ENCODE data around the gene BPIFB2. TPM values are rescaled to one million over a fixed set of nuclear protein-coding genes. Genes with fewer than 3 reads are reported as not detected.

The BPIFB2 gene
- total RNA-seq, 4 donors from 2014 or later: not detected

- Histone ChIP-seq H3K4me3 (no peak overlapping the region), H3K27ac (no peak overlapping the region), H3K36me3 (no peaks in the 10 kb centered on the region), H3K27me3 (no peaks in the 10 kb centered on the region), H3K9me3 (no peaks in the 10 kb centered on the region), H3K4me1 (no peaks in the 10 kb centered on the region)
- intact Hi-C loops (cut with DNase I; ENCODE audit: low total_unique reads): no loop called here
- TF ChIP-seq, protein P1, sequence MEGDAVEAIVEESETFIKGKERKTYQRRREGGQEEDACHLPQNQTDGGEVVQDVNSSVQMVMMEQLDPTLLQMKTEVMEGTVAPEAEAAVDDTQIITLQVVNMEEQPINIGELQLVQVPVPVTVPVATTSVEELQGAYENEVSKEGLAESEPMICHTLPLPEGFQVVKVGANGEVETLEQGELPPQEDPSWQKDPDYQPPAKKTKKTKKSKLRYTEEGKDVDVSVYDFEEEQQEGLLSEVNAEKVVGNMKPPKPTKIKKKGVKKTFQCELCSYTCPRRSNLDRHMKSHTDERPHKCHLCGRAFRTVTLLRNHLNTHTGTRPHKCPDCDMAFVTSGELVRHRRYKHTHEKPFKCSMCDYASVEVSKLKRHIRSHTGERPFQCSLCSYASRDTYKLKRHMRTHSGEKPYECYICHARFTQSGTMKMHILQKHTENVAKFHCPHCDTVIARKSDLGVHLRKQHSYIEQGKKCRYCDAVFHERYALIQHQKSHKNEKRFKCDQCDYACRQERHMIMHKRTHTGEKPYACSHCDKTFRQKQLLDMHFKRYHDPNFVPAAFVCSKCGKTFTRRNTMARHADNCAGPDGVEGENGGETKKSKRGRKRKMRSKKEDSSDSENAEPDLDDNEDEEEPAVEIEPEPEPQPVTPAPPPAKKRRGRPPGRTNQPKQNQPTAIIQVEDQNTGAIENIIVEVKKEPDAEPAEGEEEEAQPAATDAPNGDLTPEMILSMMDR (IDR thresholded peaks at IDR 0.05): no peak
- TF ChIP-seq POLR2A (IDR thresholded peaks at IDR 0.05): no peak
- no peak for DNase-seq
Observed at GRCh38 chr20:33070111-33071053, 62.9 kb downstream of the BPIFB2 start.

DNA sequence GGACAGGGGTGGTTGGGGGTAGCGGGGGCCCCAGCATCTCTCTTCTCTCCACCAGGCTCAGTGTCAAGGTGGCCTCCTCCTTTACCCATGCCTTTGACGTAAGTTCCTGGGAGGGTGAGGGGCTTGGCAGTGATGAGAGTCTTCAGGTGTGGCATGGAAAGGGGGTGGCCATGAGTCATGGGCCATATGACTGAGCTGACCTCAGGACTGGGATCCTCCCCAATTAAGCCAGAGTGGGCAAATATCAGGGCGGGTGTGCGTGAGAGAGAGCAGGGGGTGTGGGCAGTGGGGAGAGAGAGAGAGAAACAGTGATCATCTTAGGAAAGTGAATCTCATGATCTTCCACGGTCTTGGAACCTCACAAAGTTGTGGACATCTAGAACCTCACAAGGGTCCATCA, 63.7 kb downstream of the BPIFB2 start:
- Histone ChIP-seq H3K27ac (no peak overlapping the region), H3K4me3 (no peak overlapping the region), H3K4me1 (no peaks in the 10 kb centered on the region), H3K36me3 (no peaks in the 10 kb centered on the region), H3K9me3 (no peaks in the 10 kb centered on the region), H3K27me3 (no peaks in the 10 kb centered on the region)
- TF ChIP-seq, protein P1 (IDR thresholded peaks at IDR 0.05): no peak
- TF ChIP-seq POLR2A (IDR thresholded peaks at IDR 0.05): no peak
- DNase-seq: no peak
- intact Hi-C loops (cut with DNase I; ENCODE audit: low total_unique reads): no loop called here

GRCh38 chr20:33072362-33072761, 64.9 kb downstream of the BPIFB2 start:
- TF ChIP-seq, protein P1 (IDR thresholded peaks at IDR 0.05): no peak
- no peaks in the 10 kb centered on the region for H3K4me1 ChIP-seq
- H3K9me3 ChIP-seq: no peaks in the 10 kb centered on the region
- H3K27me3 ChIP-seq: no peaks in the 10 kb centered on the region
- no peak overlapping the region for H3K27ac ChIP-seq
- H3K4me3 ChIP-seq: no peak overlapping the region
- no peak for DNase-seq
- H3K36me3 ChIP-seq: no peaks in the 10 kb centered on the region
- intact Hi-C loops (cut with DNase I; ENCODE audit: low total_unique reads): no loop called here

DNA sequence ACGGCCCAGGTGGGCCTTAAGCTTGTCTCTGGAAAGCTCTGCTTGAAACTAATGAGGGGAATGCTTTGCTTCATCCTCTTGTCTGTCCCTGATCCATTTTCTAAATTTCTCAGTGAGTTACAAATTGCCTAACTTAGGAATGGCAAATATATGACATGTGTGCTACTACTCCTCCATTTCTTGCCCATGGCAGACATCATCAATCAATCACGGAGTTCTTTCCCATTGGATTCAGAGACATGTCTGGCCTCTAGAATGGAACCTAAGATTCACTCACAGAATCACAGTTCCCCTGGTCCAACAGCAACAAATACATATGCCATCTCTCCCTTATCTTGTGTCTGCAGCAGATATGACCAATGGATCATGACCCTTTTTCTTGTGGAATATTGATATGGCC, 65.3 kb downstream of the BPIFB2 start:
- no peak for TF ChIP-seq POLR2A (IDR thresholded peaks at IDR 0.05)
- TF ChIP-seq, protein P1 (IDR thresholded peaks at IDR 0.05): no peak
- intact Hi-C loops (cut with DNase I; ENCODE audit: low total_unique reads): no loop called here
- H3K36me3 ChIP-seq: no peaks in the 10 kb centered on the region

More for the DNA sequence above, 65.3 kb downstream of the BPIFB2 start:
- Histone ChIP-seq H3K27ac (no peak overlapping the region), H3K4me1 (no peaks in the 10 kb centered on the region), H3K27me3 (no peaks in the 10 kb centered on the region), H3K4me3 (no peak overlapping the region), H3K9me3 (no peaks in the 10 kb centered on the region)
- no peak for DNase-seq

Other genes starting within 250 kb of the BPIFB2 start
- 1 to 10 TPM in 2 of 4 donors, under 1 TPM in 2; 0.26 to 5.0 (median 1.2) TPM for gene DNMT3B, start 245.3 kb upstream of the BPIFB2 start, total RNA-seq
- gene MAPRE1, start 187.8 kb upstream of the BPIFB2 start, total RNA-seq: 100 to 1,000 TPM in 2 of 4 donors, 10 to 100 TPM in 2; 44.8 to 112 (median 101) TPM
- gene EFCAB8, start 148.8 kb upstream of the BPIFB2 start, total RNA-seq: 1 to 10 TPM in 2 of 4 donors, not detected in 2; 1.4 to 1.5 TPM
- not detected for gene SUN5, start 3.3 kb upstream of the BPIFB2 start, total RNA-seq
- gene BPIFB6, start 23.9 kb downstream of the BPIFB2 start, total RNA-seq: not detected
- not detected for gene BPIFB3, start 46.2 kb downstream of the BPIFB2 start, total RNA-seq
- not detected for gene BPIFB4, start 71.9 kb downstream of the BPIFB2 start, total RNA-seq
- gene BPIFA2, start 160.5 kb downstream of the BPIFB2 start, total RNA-seq: not detected
- gene BPIFA3, start 209.6 kb downstream of the BPIFB2 start, total RNA-seq: not detected
- not detected for gene BPIFA1, start 228.3 kb downstream of the BPIFB2 start, total RNA-seq